ENCODE data around the gene ARHGAP24.

DNA sequence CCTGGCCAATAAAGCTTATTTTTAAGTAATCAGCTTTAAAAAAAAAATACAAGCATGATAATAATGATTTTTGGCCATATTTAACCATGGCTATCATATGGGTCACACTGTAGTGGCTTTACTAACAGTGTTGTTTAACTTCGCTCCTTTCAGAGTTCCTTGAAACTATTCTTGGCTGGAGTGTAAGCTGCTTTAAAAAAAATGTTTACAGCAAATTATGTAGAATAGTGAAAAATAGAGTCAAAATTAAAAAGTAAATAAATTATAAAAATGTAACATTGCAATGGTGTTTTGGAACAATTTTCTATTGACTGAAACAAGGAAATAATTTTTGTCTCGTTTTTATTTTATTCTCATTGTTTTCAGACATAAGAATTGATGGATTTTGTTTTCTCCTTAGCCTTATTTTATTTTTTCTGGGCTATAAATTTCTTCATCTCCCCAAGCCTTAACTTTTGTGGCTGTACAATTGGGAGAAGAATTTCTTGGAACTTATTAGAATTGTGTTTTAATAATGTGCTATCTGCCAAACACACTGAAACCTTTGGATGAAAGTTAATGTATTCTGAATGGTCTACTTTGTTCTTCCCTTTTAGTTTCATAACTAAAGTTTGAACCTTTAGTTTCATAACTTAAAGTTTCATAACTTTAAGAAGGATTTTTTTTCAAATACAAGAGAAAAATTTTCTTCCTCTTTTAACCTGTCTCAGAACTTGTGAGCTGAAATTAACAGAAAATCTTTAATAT, 182.0 kb downstream of the ARHGAP24 start:
- TF ChIP-seq CBX3 (IDR thresholded peaks at IDR 0.05; ENCODE audit: low read depth) (no peak), CEBPB (IDR thresholded peaks at IDR 0.05; ENCODE audit: low read depth) (no peak), POLR2A (IDR thresholded peaks at IDR 0.05; ENCODE audit: borderline replicate concordance, extremely low read depth, insufficient read depth, insufficient read length) (no peak), FOSL1 (IDR thresholded peaks at IDR 0.05; ENCODE audit: low read depth) (no peak), EZH2 (IDR thresholded peaks at IDR 0.05) (no peak), YY1 (IDR thresholded peaks at IDR 0.05; ENCODE audit: extremely low read depth, insufficient replicate concordance, low read depth, low read length) (no peak), SP1 (IDR thresholded peaks at IDR 0.05; ENCODE audit: low read depth) (no peak), TCF7L2 (IDR thresholded peaks at IDR 0.05; ENCODE audit: borderline replicate concordance, extremely low read depth, insufficient read depth, insufficient read length) (no peak), POLR2AphosphoS5 (IDR thresholded peaks at IDR 0.05; ENCODE audit: low read depth, low read length) (no peak), RAD21 (IDR thresholded peaks at IDR 0.05; ENCODE audit: low read depth) (no peak)
- TF ChIP-seq, protein P1, sequence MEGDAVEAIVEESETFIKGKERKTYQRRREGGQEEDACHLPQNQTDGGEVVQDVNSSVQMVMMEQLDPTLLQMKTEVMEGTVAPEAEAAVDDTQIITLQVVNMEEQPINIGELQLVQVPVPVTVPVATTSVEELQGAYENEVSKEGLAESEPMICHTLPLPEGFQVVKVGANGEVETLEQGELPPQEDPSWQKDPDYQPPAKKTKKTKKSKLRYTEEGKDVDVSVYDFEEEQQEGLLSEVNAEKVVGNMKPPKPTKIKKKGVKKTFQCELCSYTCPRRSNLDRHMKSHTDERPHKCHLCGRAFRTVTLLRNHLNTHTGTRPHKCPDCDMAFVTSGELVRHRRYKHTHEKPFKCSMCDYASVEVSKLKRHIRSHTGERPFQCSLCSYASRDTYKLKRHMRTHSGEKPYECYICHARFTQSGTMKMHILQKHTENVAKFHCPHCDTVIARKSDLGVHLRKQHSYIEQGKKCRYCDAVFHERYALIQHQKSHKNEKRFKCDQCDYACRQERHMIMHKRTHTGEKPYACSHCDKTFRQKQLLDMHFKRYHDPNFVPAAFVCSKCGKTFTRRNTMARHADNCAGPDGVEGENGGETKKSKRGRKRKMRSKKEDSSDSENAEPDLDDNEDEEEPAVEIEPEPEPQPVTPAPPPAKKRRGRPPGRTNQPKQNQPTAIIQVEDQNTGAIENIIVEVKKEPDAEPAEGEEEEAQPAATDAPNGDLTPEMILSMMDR (IDR thresholded peaks at IDR 0.05 in 2 of 3, conservative IDR thresholded peaks at IDR 0.05 in 1 of 3; ENCODE audit: borderline replicate concordance in 1 of 3, insufficient read depth in 1 of 3, low read depth in 2 of 3, low read length in 2 of 3): no peak
- TF ChIP-seq, protein P2, sequence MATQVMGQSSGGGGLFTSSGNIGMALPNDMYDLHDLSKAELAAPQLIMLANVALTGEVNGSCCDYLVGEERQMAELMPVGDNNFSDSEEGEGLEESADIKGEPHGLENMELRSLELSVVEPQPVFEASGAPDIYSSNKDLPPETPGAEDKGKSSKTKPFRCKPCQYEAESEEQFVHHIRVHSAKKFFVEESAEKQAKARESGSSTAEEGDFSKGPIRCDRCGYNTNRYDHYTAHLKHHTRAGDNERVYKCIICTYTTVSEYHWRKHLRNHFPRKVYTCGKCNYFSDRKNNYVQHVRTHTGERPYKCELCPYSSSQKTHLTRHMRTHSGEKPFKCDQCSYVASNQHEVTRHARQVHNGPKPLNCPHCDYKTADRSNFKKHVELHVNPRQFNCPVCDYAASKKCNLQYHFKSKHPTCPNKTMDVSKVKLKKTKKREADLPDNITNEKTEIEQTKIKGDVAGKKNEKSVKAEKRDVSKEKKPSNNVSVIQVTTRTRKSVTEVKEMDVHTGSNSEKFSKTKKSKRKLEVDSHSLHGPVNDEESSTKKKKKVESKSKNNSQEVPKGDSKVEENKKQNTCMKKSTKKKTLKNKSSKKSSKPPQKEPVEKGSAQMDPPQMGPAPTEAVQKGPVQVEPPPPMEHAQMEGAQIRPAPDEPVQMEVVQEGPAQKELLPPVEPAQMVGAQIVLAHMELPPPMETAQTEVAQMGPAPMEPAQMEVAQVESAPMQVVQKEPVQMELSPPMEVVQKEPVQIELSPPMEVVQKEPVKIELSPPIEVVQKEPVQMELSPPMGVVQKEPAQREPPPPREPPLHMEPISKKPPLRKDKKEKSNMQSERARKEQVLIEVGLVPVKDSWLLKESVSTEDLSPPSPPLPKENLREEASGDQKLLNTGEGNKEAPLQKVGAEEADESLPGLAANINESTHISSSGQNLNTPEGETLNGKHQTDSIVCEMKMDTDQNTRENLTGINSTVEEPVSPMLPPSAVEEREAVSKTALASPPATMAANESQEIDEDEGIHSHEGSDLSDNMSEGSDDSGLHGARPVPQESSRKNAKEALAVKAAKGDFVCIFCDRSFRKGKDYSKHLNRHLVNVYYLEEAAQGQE (IDR thresholded peaks at IDR 0.05; ENCODE audit: low read depth): no peak
